ENCODE measurements around the gene IFT81. TPM values are rescaled to one million over a fixed set of nuclear protein-coding genes. Genes with fewer than 3 reads are reported as not detected.

IFT81 gene
- total RNA-seq, 1 experiment from 2014 or later = 9.0 TPM

DNA sequence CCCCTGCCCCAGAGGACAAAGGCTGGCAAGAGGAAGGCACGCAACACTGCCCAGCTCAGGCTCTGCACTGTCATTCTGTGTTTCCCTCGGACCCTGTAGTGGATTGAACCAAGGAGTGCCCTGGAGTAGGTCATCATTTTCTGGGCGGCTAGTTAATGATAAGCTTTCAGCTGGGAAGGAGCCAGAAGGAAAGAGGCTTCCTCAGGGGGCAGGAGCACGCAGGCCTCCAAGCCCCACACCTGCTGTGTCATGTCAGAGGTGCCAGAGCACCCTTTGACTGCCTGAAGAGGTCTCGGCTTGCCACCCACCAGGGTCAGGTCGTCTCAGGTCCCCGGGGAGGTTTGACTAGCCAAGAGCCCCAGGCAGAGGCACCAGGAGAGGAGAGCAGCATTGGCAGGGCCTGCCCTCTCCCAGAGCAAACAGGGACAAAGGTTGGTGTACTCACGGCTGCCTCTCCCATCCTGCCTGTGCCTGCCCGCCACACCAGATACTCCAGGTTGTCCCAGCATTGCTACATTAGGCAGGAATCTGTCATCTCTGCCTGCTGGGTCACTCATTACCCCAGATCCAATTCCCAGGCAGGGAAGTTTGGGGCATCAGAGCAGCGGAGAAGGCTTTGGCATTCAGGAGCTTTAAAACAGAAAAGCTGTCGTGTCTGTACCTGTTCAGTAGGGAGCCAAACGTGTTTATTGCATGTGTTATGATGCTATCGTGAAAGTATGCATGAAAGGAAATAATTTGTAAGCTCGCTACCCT lies 123.4 kb downstream of the IFT81 start:
- ATAC-seq = no peak; the same call in 1 of the 2 replicates
- ChIA-PET POLR2A (no interaction called here), RAD21 (ENCODE audit: low non-redundant PET in 1 of 2, low total read pairs in 2 of 2, uncharacterized antibody in 2 of 2, unreplicated experiment in 2 of 2) (no interaction called here), CTCF (no interaction called here)
- Histone ChIP-seq H2AFZ (ENCODE audit: low read depth, low read length, poor library complexity, severe bottlenecking) (no peak overlapping the region), H3K36me3 (ENCODE audit: control insufficient read depth in 1 of 2, insufficient read depth in 2 of 2, low read length in 2 of 2) (no peaks in the 10 kb centered on the region), H3K9me2 (ENCODE audit: insufficient read depth) (no peaks in the 10 kb centered on the region), H3K27me3 (ENCODE audit: insufficient read depth, low read length) (no peaks in the 10 kb centered on the region), H3K4me1 (ENCODE audit: control insufficient read depth in 1 of 2, insufficient read depth in 2 of 2, low read length in 2 of 2) (peaks cover 15 to 24% of the 10 kb centered on the region in 2 experiments), H3K4me2 (ENCODE audit: low read length) (peak overlapping the region; percentile 44), H3K79me2 (ENCODE audit: insufficient read depth, low read length) (no peaks in the 10 kb centered on the region), H3K9ac (ENCODE audit: low read length) (peak overlapping the region; percentile 10), H3K9me3 (ENCODE audit: control insufficient read depth in 1 of 2, insufficient read depth in 1 of 2, low read depth in 1 of 2, low read length in 2 of 2) (no peaks in the 10 kb centered on the region), H4K20me1 (ENCODE audit: insufficient read depth) (no peaks in the 10 kb centered on the region), H3K27ac (ENCODE audit: low read depth, low read length) (peak overlapping the region; percentile 51), H3K4me3 (replicated peaks in 1 of 2; ENCODE audit: low read depth in 1 of 2, low read length in 2 of 2) (no peak overlapping the region)
- DNase-seq (ENCODE audit: low read depth, low spot score) = no peak
- intact Hi-C loops (cut with micrococcal nuclease) = no loop called here
- TF ChIP-seq POLR2A (IDR thresholded peaks at IDR 0.05; ENCODE audit: borderline replicate concordance, extremely low read depth, insufficient read depth, insufficient read length) (no peak), ATF3 (IDR thresholded peaks at IDR 0.05) (no peak), CBX3 (IDR thresholded peaks at IDR 0.05; ENCODE audit: low read depth) (no peak), TCF7L2 (IDR thresholded peaks at IDR 0.05; ENCODE audit: borderline replicate concordance, extremely low read depth, insufficient read depth, insufficient read length) (no peak), RAD21 (IDR thresholded peaks at IDR 0.05; ENCODE audit: low read depth) (no peak), ZFX (IDR thresholded peaks at IDR 0.05) (no peak), ZBTB33 (IDR thresholded peaks at IDR 0.05; ENCODE audit: extremely low read depth, insufficient replicate concordance, low read length) (no peak), EZH2 (IDR thresholded peaks at IDR 0.05) (no peak)
- BruUV-seq (replicated peaks) = no TSS peak

Measured in HCT116 (cell line).